ENCODE data around the gene ANKRD18A. TPM values are rescaled to one million over a fixed set of nuclear protein-coding genes. Genes with fewer than 3 reads are reported as not detected.

Gene ANKRD18A
- total RNA-seq, 2 donors from 2014 or later, result not detected

GRCh38 chr9:38649731-38650363 is 29.5 kb upstream of the ANKRD18A start:
- ATAC-seq (ENCODE audit: insufficient number of reproducible peaks, low FRiP score, low read depth), result no peak
- no peak for TF ChIP-seq CTCF (IDR thresholded peaks at IDR 0.05)

GRCh38 chr9:38644601-38645000 is 24.2 kb upstream of the ANKRD18A start:
- Histone ChIP-seq H3K9me3 (no peaks in the 10 kb centered on the region), H3K27me3 (replicated peaks; ENCODE audit: insufficient read depth) (no peaks in the 10 kb centered on the region), H3K4me3 (no peak overlapping the region), H3K4me1 (ENCODE audit: control insufficient read depth in 1 of 2, low read depth in 2 of 2) (no peaks in the 10 kb centered on the region), H3K27ac (no peak overlapping the region), H3K36me3 (no peaks in the 10 kb centered on the region)
- no peak for DNase-seq (ENCODE audit: low spot score)
- no peak for TF ChIP-seq CTCF (IDR thresholded peaks at IDR 0.05)
- no peak for ATAC-seq (ENCODE audit: insufficient number of reproducible peaks, low FRiP score, low read depth)

More at GRCh38 chr9:38649731-38650363, 29.5 kb upstream of the ANKRD18A start:
- no peaks in the 10 kb centered on the region for H3K9me3 ChIP-seq
- H3K27me3 ChIP-seq (replicated peaks; ENCODE audit: insufficient read depth), result no peaks in the 10 kb centered on the region
- H3K4me3 ChIP-seq, result no peak overlapping the region
- DNase-seq (ENCODE audit: low spot score), result no peak
- H3K4me1 ChIP-seq (ENCODE audit: control insufficient read depth in 1 of 2, low read depth in 2 of 2), result no peaks in the 10 kb centered on the region
- H3K27ac ChIP-seq, result no peak overlapping the region
- H3K36me3 ChIP-seq, result no peaks in the 10 kb centered on the region

DNA sequence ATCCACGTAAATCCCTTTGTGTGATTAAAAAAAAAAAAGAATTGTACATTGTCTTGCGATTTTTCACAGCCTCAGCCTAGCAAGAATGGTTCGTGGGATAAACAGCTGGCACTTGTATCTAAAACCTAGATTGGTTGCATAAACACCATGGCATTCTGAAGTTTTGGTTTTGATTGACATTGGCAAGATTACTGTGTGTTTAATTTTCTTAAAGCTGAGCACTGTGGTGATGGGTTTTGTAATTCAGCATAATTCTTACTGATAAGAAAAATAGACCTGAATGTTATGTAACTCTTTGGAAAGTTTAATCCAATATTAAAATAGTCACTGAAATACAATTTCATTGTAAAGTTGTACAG is 23.4 kb upstream of the ANKRD18A start:
- no peaks in the 10 kb centered on the region for H3K9me3 ChIP-seq
- H3K4me1 ChIP-seq (ENCODE audit: control insufficient read depth in 1 of 2, low read depth in 2 of 2), result no peaks in the 10 kb centered on the region
- no peak overlapping the region for H3K27ac ChIP-seq
- no peaks in the 10 kb centered on the region for H3K36me3 ChIP-seq
- TF ChIP-seq CTCF (IDR thresholded peaks at IDR 0.05), result no peak
- DNase-seq (ENCODE audit: low spot score), result no peak
- ATAC-seq (ENCODE audit: insufficient number of reproducible peaks, low FRiP score, low read depth), result no peak
- H3K4me3 ChIP-seq, result no peak overlapping the region
- H3K27me3 ChIP-seq (replicated peaks; ENCODE audit: insufficient read depth), result no peaks in the 10 kb centered on the region

DNA sequence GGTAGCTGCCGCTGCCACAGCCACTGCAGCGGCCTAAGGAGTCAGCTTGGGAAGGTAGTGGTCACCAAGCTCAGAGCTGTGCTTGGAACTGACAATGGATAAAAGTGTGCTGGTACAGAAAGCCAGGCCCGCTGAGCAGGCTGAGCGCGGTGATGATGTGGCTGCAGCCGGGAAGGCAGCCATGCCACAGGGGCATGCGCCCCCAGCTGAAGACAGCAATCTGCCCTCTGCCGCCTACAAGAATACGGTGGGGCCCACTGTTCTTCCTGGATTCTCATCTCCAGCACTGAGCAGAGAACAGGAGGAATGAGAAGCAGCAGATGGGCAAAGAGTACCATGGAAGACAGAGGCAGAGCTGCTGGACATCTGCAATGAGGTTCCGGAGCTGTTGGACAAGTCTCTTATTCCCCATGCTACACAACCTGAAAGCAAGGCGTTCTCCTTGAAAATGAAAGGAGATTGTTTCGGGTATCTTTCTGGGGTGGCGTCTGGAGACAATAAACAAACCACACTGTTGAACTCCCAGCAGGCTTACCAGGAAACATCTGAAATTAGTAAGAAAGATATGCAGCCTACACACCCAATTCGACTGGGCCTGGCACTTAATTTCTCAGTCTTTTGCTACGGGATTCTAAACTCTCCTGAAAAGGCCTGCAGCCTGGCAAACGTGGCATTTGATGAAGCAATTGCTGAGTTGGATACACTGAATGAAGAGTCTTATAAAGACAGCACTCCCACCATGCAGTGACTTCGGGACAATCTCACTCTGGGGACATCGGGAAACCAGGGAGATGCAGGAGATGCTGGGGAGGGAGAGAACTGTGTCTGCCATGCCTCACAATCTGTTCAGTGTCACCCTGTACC is 22.8 kb upstream of the ANKRD18A start:
- no peak for TF ChIP-seq CTCF (IDR thresholded peaks at IDR 0.05)
- H3K4me1 ChIP-seq (ENCODE audit: control insufficient read depth in 1 of 2, low read depth in 2 of 2), result no peaks in the 10 kb centered on the region
- DNase-seq (ENCODE audit: low spot score), result no peak
- no peak for ATAC-seq (ENCODE audit: insufficient number of reproducible peaks, low FRiP score, low read depth)
- no peaks in the 10 kb centered on the region for H3K36me3 ChIP-seq
- no peak overlapping the region for H3K27ac ChIP-seq
- no peaks in the 10 kb centered on the region for H3K27me3 ChIP-seq (replicated peaks; ENCODE audit: insufficient read depth)
- H3K9me3 ChIP-seq, result no peaks in the 10 kb centered on the region
- H3K4me3 ChIP-seq, result no peak overlapping the region

- H3K36me3 ChIP-seq, result no peaks in the 10 kb centered on the region
- ATAC-seq (ENCODE audit: insufficient number of reproducible peaks, low FRiP score, low read depth) (no peak), DNase-seq (ENCODE audit: low spot score) (no peak)
- no peaks in the 10 kb centered on the region for H3K9me3 ChIP-seq
- H3K27me3 ChIP-seq (replicated peaks; ENCODE audit: insufficient read depth), result no peaks in the 10 kb centered on the region
- no peak overlapping the region for H3K27ac ChIP-seq
- H3K4me1 ChIP-seq (ENCODE audit: control insufficient read depth in 1 of 2, low read depth in 2 of 2), result no peaks in the 10 kb centered on the region
- TF ChIP-seq CTCF (IDR thresholded peaks at IDR 0.05), result no peak
- H3K4me3 ChIP-seq, result no peak overlapping the region
These were observed 21.8 kb upstream of the ANKRD18A start for GRCh38 chr9:38641985-38642864.

All from thoracic aorta (tissue), 2 donors.